Measurements from ENCODE around the gene RNF4.
"Not testable (repeated sequence)": the region's sequence is repeated elsewhere in the genome, so short reads cannot be mapped to it uniquely, and the experiment has no call there.

Gene RNF4

DNA sequence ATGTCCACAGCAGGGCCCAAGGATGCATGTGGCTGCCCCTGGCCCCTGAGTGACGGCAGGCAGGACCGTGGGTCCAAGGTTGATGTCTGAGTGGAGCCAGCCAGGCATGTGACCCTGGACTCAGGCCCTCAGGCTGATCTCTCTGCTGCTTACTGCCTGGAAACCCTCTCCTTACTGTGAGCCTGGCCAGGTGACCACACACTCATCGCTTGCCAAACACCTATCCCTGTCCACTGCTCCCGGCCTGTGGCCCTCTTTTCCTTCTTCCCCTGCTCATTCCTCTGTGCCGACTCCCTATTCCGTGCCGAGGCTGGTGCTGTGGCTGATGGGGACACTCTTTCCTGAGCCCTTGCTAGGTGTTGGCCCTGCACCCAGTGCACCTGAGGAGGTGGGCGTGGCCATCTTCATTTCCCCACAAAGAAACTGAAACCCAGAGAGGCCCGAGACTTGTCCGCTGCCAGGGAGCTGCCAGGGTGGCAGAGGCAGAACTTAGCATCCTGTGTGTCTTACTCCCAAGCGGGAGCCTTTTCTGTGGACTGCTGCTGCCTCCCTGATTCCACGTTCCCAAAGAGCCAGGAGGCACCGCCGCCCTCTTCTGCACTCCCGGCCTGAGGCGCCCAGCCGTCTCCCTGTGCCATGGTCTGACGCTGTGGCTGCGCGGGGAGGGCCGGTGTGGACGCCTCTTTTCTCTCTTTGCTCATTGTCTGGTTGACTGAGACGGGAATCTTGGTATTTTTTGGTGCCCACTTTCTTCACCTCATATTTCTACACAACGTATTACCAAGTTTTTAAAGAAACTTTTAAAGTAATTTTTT, 11.2 kb upstream of the RNF4 start:
- no peak for DNase-seq (ENCODE audit: low spot score)

- no peak for DNase-seq (ENCODE audit: low spot score)
Observed at GRCh38 chr4:2458546-2459491, 10.1 kb upstream of the RNF4 start.

GRCh38 chr4:2459589-2460349, 9.1 kb upstream of the RNF4 start:
- no peak for DNase-seq (ENCODE audit: low spot score)

- no peak for DNase-seq (ENCODE audit: low spot score)
Observed at GRCh38 chr4:2461246-2461960, 7.5 kb upstream of the RNF4 start.

- peak; percentile 60 for DNase-seq (ENCODE audit: low spot score)
Observed at GRCh38 chr4:2462218-2462991, 6.5 kb upstream of the RNF4 start.

- no peak for DNase-seq (ENCODE audit: low spot score)
Observed at GRCh38 chr4:2462992-2463762, 5.7 kb upstream of the RNF4 start.

DNA sequence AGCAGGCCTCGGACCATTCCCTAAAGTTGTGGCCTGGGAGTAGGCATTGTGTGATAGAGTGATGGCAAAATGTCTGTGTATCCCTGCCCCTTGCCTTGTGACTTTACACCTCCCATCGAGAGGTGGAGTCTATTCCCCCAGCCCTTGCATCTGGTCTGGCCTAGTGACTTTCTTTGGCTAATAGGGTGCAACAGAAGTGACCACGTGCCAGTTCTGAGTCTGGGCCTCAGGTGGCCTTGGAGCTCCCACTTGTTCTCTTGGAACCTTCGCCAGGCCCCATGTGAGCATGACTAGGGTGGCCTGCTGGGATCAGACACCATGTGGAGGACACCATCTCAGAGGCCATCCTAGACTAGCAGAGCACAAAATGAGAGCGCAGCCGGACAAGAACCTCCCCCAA, 3.9 kb upstream of the RNF4 start:
- DNase-seq (ENCODE audit: low spot score) = no peak

DNA sequence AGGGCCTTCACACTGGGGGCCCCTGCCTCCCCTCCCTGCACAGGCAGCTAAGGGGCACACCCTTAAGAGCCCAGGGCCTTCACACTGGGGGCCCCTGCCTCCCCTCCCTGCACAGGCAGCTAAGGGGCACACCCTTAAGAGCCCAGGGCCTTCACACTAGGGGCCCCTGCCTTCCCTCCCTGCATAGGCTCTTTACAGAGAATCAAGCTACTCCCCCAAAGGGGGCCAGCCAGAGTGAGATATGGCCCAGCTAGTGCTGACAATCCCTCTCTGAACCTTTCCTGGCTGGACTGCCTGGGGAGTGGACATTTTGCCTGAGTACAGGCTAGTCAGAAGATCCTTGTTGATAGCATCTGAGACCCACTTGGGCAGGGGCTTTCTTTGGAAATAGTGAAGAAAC, 3.4 kb upstream of the RNF4 start:
- not testable (repeated sequence) for DNase-seq (ENCODE audit: low spot score)

DNA sequence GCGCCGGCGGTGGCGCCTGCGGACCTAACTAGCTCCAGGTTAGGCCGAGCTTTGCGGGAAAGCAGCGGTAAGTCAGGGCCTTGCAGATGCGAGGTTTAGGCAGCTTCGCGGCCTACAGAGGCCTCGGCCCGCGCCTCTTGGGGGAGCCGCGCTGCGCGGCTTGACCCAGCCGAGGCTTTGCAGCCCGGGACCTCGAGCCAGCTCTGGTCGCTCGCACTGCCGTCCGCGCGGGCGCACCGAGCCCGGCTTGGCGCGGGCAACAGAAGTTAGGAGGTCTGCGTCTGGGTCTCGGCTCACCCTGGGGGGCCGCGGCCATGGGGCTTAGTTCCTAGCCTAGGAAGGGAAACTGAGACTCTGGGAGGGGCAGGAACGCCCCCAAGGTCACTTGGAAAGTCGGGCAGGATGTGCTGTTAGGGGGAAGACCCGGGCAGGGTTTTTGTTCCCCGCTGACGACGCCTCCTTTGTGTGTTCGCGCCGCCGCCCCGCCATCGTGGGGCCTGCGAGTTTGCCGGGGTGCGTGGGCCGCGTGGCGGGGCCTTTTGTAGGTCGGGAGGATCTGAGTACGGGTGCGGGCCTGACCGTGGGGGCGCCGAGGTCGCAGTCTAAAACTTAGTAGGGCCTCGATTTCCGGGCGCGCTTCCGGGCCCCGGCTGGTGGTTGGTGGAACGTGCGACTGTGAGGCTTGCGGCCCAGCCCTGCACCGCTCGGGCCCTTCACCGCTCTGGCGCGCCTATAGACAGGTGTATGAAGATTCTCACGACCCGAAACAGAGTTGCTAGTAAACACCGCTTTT, 482 bp downstream of the RNF4 start:
- peak; percentile 65 for DNase-seq (ENCODE audit: low spot score)

DNA sequence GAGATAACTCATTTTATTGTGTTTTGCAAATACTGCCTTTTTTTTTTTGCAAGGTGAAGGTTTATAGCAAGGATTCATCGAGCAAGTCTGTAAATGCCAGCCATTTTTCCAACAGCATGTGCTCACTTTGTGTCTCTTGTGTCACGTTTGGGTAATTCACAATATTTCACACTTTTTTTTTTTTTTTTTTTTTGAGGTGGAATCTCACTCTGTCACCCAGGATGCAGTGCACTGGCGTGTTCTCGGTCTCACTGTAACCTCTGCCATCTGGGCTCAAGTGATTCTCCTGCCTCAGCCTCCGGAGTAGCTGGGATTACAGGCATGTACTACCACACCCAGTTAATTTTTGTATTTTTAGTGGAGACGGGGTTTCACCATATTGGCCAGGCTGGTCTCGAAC, 1.9 kb downstream of the RNF4 start:
- DNase-seq (ENCODE audit: low spot score) = no peak

- DNase-seq (ENCODE audit: low spot score) = no peak
Observed at GRCh38 chr4:2472187-2472586, 3.3 kb downstream of the RNF4 start.

DNA sequence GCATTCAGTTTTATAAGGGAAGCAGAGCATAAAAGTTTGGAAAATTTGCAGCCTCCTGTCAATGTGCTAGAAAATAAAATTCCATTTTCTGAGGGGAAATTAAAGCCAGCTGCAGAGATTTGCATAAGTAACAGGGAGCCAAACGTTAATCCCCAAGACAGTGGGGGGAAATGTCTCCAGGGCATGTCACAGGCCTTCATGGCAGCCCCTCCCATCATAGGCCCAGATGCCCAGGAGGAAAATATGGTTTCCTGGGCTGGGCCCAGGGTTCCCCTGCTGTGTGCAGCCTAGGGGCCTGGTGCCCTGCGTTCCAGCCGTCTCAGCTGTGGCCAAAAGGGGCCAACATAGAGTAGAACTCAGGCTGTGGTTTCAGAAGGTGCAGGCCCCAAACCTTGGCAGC, 9.3 kb downstream of the RNF4 start:
- no peak for DNase-seq (ENCODE audit: low spot score)

DNA sequence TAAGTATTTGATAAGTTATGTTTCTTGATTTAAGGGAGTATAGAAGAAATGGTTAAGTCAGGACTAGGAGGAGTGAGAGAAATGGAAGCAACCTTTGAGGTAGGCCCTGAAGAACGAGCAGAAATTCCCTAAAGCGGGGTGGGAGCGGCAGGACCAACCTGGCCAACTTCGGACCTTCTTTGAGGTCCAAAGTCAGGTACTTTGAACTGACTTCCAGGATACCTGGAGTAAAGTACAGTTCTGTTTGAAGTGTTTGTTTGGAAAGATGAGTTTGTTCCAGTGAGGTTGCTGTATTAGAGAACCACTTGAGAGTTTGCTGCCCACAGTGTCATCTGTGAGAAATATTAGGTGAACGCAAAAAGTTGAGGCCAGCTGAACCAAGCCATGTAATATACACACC, 11.7 kb downstream of the RNF4 start:
- no peak for DNase-seq (ENCODE audit: low spot score)

DNA sequence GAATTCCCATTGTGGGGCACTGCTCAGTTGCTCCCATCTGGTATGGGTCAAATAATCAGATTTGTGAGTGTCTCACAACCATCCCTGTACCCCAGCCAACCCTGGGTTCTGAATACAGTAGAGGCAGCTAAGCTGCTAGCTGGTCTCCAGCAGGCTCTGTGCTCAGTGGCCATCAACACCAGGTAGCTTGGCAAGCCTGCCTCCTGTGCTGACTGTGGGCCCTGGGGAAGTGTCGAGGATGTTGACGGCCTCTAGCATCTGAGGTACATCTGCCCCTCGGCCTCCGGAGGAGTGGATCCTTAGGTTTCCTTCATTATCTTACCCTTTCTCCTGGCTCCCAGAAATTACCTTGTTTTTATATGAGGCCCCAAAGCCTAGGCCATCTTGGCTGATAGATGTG, 13.3 kb downstream of the RNF4 start:
- no peak for DNase-seq (ENCODE audit: low spot score)

- peak; percentile 15 for DNase-seq (ENCODE audit: low spot score)
Observed at GRCh38 chr4:2482693-2483092, 13.8 kb downstream of the RNF4 start.

- no peak for DNase-seq (ENCODE audit: low spot score)
Observed at GRCh38 chr4:2483237-2483636, 14.3 kb downstream of the RNF4 start.

GRCh38 chr4:2484185-2484584, 15.3 kb downstream of the RNF4 start:
- DNase-seq (ENCODE audit: low spot score) = no peak

DNA sequence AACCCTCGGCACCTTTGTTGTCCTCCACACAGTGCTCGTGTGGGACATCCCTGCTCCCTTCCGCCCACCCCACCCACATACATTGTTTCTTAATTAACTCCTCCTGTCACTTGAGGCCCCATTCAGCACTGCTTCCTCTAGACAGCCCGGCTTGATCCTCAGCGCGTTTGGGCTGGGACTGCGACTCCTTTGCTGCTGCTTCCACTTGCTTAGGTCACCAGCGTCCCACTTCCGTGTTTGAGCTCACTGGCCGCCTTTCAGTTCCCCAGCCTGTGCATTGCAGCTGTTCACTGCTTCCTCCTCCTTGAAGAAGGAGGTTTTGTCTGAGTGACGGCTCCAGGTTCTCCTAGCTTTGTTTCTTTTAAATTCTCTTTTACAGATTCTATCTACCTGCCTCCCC, 16.1 kb downstream of the RNF4 start:
- peak; percentile 68 for DNase-seq (ENCODE audit: low spot score)

DNA sequence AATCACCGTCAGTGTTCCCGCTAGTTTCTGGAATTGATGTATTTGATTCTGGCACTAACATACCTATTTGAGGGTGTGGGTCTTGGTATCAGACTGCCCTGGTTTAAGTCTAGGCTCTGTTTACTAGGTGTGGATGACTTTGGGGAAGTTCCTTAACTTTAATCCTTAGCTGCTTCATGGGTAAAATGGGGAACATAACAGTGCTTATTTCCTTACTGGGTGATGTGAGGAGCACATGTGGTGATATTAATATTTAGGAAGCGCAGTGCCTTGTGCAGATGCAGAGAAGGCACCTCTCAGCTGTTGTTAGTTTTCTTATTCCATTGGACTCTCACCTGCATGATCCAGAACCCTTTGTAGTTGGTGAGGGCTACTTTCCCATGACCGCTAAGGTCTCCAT, 17.1 kb downstream of the RNF4 start:
- DNase-seq (ENCODE audit: low spot score) = no peak

Measured in CD4-positive, alpha-beta T cell treated with Interleukin-15 for 4 hours (primary cell).